Fibroblast of skin of back (primary cell): ENCODE measurements around the gene WDR36.
A peak's percentile ranks its signal among the peaks of the same experiment; 100 is the strongest.
"Not testable (repeated sequence)": the region's sequence is repeated elsewhere in the genome, so short reads cannot be mapped to it uniquely, and the experiment has no call there.

Experiments
- DNase-seq: peaks from one replicate; pipeline ENCODE4 v3.0.0-alpha.2; 2013

Gene WDR36

GRCh38 chr5:111138096-111138495, 45.9 kb downstream of the WDR36 start:
- DNase-seq: no peak

- not testable (repeated sequence) for DNase-seq
Measured at GRCh38 chr5:111141471-111141870, 49.3 kb downstream of the WDR36 start.

GRCh38 chr5:111142932-111143331, 50.8 kb downstream of the WDR36 start:
- DNase-seq: no peak

GRCh38 chr5:111143910-111144309, 51.8 kb downstream of the WDR36 start:
- peak; percentile 90 for DNase-seq

- DNase-seq: no peak
Measured at GRCh38 chr5:111144352-111144930, 52.3 kb downstream of the WDR36 start.

GRCh38 chr5:111146053-111146452, 53.9 kb downstream of the WDR36 start:
- DNase-seq: no peak

GRCh38 chr5:111147502-111147901, 55.4 kb downstream of the WDR36 start:
- no peak for DNase-seq

GRCh38 chr5:111151998-111152397, 59.9 kb downstream of the WDR36 start:
- DNase-seq: no peak

GRCh38 chr5:111153483-111153882, 61.3 kb downstream of the WDR36 start:
- no peak for DNase-seq

GRCh38 chr5:111153945-111154344, 61.8 kb downstream of the WDR36 start:
- no peak for DNase-seq

GRCh38 chr5:111158105-111158744, 66.1 kb downstream of the WDR36 start:
- DNase-seq: peak; percentile 73

- DNase-seq: no peak
Measured at GRCh38 chr5:111159845-111160244, 67.7 kb downstream of the WDR36 start.

GRCh38 chr5:111163000-111163399, 70.9 kb downstream of the WDR36 start:
- DNase-seq: no peak

GRCh38 chr5:111165058-111165457, 72.9 kb downstream of the WDR36 start:
- DNase-seq: no peak

- DNase-seq: no peak
Measured at GRCh38 chr5:111167551-111167950, 75.4 kb downstream of the WDR36 start.

GRCh38 chr5:111168608-111169007, 76.5 kb downstream of the WDR36 start:
- no peak for DNase-seq

GRCh38 chr5:111169269-111169668, 77.1 kb downstream of the WDR36 start:
- DNase-seq: no peak

GRCh38 chr5:111170279-111170678, 78.1 kb downstream of the WDR36 start:
- DNase-seq: no peak

- no peak for DNase-seq
Measured at GRCh38 chr5:111172504-111172903, 80.4 kb downstream of the WDR36 start.

- DNase-seq: peak; percentile 12
Measured at GRCh38 chr5:111173476-111173875, 81.3 kb downstream of the WDR36 start.
